PFSK-1 (cell line): ENCODE data around the gene SLC43A2.

Experiments used
- SIN3A ChIP-seq: IDR thresholded peaks from 2 replicates; pipeline ENCODE4 v1.6.1; 2012; ENCODE audit warnings: mild to moderate bottlenecking, low read length, moderate library complexity, borderline replicate concordance; ENCODE audit not compliant: insufficient read depth
- TF ChIP-seq, protein P1 (sequence below), 2 experiments: IDR thresholded peaks; 2 replicates each; pipeline versions ENCODE4 v1.6.1 to v1.8.0; 2011 to 2012; ENCODE audit warnings: low read depth in 2 of 2, low read length in 2 of 2, control low read depth in 1 of 2, inconsistent platforms in 1 of 2, mild to moderate bottlenecking in 1 of 2, moderate library complexity in 1 of 2; ENCODE audit not compliant: insufficient read depth in 1 of 2

DNA sequence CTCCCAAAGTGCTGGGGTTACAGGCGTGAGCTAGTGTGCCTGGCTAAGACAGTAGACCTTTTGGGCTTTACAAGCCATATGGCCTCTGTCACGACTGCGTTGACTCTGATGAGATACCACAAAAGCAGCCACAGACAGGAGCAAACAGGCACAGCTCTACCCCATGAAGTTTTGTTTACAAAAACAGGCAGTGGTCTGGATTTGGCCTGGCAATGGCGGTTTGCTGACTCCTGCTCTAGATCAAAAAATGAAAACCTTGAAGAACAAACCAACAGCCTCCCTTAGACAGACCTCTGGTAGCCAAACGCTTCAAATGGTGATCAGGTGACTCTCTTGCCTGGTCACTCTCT, 20.7 kb downstream of the SLC43A2 start:
- TF ChIP-seq, protein P1, sequence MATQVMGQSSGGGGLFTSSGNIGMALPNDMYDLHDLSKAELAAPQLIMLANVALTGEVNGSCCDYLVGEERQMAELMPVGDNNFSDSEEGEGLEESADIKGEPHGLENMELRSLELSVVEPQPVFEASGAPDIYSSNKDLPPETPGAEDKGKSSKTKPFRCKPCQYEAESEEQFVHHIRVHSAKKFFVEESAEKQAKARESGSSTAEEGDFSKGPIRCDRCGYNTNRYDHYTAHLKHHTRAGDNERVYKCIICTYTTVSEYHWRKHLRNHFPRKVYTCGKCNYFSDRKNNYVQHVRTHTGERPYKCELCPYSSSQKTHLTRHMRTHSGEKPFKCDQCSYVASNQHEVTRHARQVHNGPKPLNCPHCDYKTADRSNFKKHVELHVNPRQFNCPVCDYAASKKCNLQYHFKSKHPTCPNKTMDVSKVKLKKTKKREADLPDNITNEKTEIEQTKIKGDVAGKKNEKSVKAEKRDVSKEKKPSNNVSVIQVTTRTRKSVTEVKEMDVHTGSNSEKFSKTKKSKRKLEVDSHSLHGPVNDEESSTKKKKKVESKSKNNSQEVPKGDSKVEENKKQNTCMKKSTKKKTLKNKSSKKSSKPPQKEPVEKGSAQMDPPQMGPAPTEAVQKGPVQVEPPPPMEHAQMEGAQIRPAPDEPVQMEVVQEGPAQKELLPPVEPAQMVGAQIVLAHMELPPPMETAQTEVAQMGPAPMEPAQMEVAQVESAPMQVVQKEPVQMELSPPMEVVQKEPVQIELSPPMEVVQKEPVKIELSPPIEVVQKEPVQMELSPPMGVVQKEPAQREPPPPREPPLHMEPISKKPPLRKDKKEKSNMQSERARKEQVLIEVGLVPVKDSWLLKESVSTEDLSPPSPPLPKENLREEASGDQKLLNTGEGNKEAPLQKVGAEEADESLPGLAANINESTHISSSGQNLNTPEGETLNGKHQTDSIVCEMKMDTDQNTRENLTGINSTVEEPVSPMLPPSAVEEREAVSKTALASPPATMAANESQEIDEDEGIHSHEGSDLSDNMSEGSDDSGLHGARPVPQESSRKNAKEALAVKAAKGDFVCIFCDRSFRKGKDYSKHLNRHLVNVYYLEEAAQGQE (IDR thresholded peaks at IDR 0.05; ENCODE audit: insufficient read depth in 1 of 2, low read depth in 2 of 2, low read length in 2 of 2) = no peak
- no peak for TF ChIP-seq SIN3A
